Smooth muscle cell (in vitro differentiated cells): ENCODE data around the gene FASTKD3. TPM values are rescaled to one million over a fixed set of nuclear protein-coding genes. Genes with fewer than 3 reads are reported as not detected.

Experiments used
- DNase-seq: peaks from one replicate; lab custom pipeline; 2025; ENCODE audit not compliant: unreplicated experiment; lab: John Stamatoyannopoulos, UW
- H2AFZ ChIP-seq: fragments of 200-600 bp; sonication (generic); 2 replicates; pipeline ENCODE4 v1.6.0; 2016; ENCODE audit warnings: antibody characterized with exemption, low read depth, mild to moderate bottlenecking
- H3F3A ChIP-seq: fragments of 200-600 bp; sonication (generic); 2 replicates; pipeline ENCODE4 v1.6.0; 2017; ENCODE audit warnings: antibody characterized with exemption, low read depth
- H3K27ac ChIP-seq: fragments of 200-600 bp; sonication (generic); 2 replicates; pipeline ENCODE4 v1.5.1; 2016; ENCODE audit warnings: low read depth, mild to moderate bottlenecking
- H3K27me3 ChIP-seq: fragments of 200-600 bp; sonication (generic); 2 replicates; pipeline ENCODE4 v1.6.1; 2016; ENCODE audit warnings: low read depth, mild to moderate bottlenecking
- H3K36me3 ChIP-seq: fragments of 200-600 bp; sonication (generic); 2 replicates; pipeline ENCODE4 v1.5.1; 2016; ENCODE audit warnings: low read depth
- H3K4me1 ChIP-seq: fragments of 200-600 bp; sonication (generic); 2 replicates; pipeline ENCODE4 v1.5.1; 2016; ENCODE audit warnings: low read depth
- H3K4me2 ChIP-seq: fragments of 200-600 bp; sonication (generic); 2 replicates; pipeline ENCODE4 v1.6.0; 2016; ENCODE audit warnings: mild to moderate bottlenecking
- H3K4me3 ChIP-seq: fragments of 200-600 bp; sonication (generic); 2 replicates; pipeline ENCODE4 v1.5.1; 2016; ENCODE audit warnings: mild to moderate bottlenecking
- H3K79me2 ChIP-seq: fragments of 200-600 bp; sonication (generic); 2 replicates; pipeline ENCODE4 v1.6.0; 2016; ENCODE audit warnings: low read depth, mild to moderate bottlenecking
- H3K9ac ChIP-seq: fragments of 200-600 bp; sonication (generic); 2 replicates; pipeline ENCODE4 v1.6.0; 2016; ENCODE audit warnings: low read depth
- H3K9me3 ChIP-seq: fragments of 200-600 bp; sonication (generic); replicated peaks from 2 replicates; pipeline ENCODE4 v1.5.1; 2016; ENCODE audit warnings: low read depth
- H4K20me1 ChIP-seq: fragments of 200-600 bp; sonication (generic); 2 replicates; pipeline ENCODE4 v1.6.0; 2016; ENCODE audit warnings: low read depth
- CTCF ChIP-seq: fragments of 200-600 bp; sonication (generic); IDR thresholded peaks from 2 replicates; pipeline ENCODE4 v1.5.1; 2017; ENCODE audit warnings: borderline replicate concordance, mild to moderate bottlenecking, antibody characterized with exemption; ENCODE audit not compliant: insufficient read depth, poor library complexity, severe bottlenecking
- WGBS: methylation state at CpG from one replicate; pipeline ENCODE4 v1.1.7; 2016; ENCODE audit warnings: low lambda C conversion rate; 5-methylcytosine and 5-hydroxymethylcytosine counted together
- polyA plus RNA-seq: library from polyadenylated mRNA; unstranded; fragments of >200 nt; fragmentation: Nextera tagmentation; extraction: Ambion mirVana; gene quantifications from 2 replicates; pipeline ENCODE4 v1.2.1, GENCODE V29; 2016
- total RNA-seq: library from RNA; depleted of rRNA; stranded (reverse); fragments of >200 nt; gene quantifications from 2 replicates; pipeline ENCODE4 v1.2.3, GENCODE V29; 2014

Gene FASTKD3
- total and polyA plus RNA-seq, 2 experiments from 2014 or later: 12.6 to 16.5 TPM

GRCh38 chr5:7822449-7822848 is 46.4 kb downstream of the FASTKD3 start:
- Histone ChIP-seq H3K4me3 (no peak overlapping the region), H3K9ac (no peak overlapping the region), H3K4me1 (no peaks in the 10 kb centered on the region), H3K36me3 (no peaks in the 10 kb centered on the region), H3K4me2 (no peak overlapping the region), H3F3A (no peaks in the 10 kb centered on the region), H2AFZ (no peak overlapping the region), H3K79me2 (no peaks in the 10 kb centered on the region), H3K27ac (no peak overlapping the region), H3K27me3 (no peaks in the 10 kb centered on the region), H3K9me3 (no peaks in the 10 kb centered on the region), H4K20me1 (no peaks in the 10 kb centered on the region)
- TF ChIP-seq CTCF: no peak
- DNase-seq: no peak
- 82% methylated on average over 3 of the region's 3 CpGs for WGBS

GRCh38 chr5:7816535-7816901 is 52.3 kb downstream of the FASTKD3 start:
- H3K4me3 ChIP-seq: no peak overlapping the region
- H3K79me2 ChIP-seq: no peaks in the 10 kb centered on the region
- no peaks in the 10 kb centered on the region for H3F3A ChIP-seq
- no peaks in the 10 kb centered on the region for H3K27me3 ChIP-seq
- H3K4me1 ChIP-seq: peaks cover 4% of the 10 kb centered on the region
- H4K20me1 ChIP-seq: no peaks in the 10 kb centered on the region
- no peak for TF ChIP-seq CTCF
- no peak overlapping the region for H3K27ac ChIP-seq
- H3K9me3 ChIP-seq: no peaks in the 10 kb centered on the region
- no peak overlapping the region for H3K4me2 ChIP-seq
- WGBS: 53% methylated on average over 9 of the region's 9 CpGs
- H3K36me3 ChIP-seq: no peaks in the 10 kb centered on the region
- no peak overlapping the region for H3K9ac ChIP-seq
- no peak for DNase-seq
- peak overlapping the region; percentile 41 for H2AFZ ChIP-seq

GRCh38 chr5:7815892-7816534 is 52.8 kb downstream of the FASTKD3 start:
- Histone ChIP-seq H3K79me2 (no peaks in the 10 kb centered on the region), H2AFZ (peak overlapping the region; percentile 41), H3K4me3 (no peak overlapping the region), H3K27me3 (no peaks in the 10 kb centered on the region), H3K4me2 (peak overlapping the region; percentile 77), H3K9ac (no peak overlapping the region), H3K4me1 (peaks cover 4% of the 10 kb centered on the region), H3K27ac (no peak overlapping the region), H4K20me1 (no peaks in the 10 kb centered on the region), H3K36me3 (no peaks in the 10 kb centered on the region), H3F3A (no peaks in the 10 kb centered on the region), H3K9me3 (no peaks in the 10 kb centered on the region)
- peak; percentile 59 for DNase-seq
- peak; percentile 82 for TF ChIP-seq CTCF
- WGBS: 14% methylated on average over 12 of the region's 12 CpGs

GRCh38 chr5:7814816-7815215 is 54.0 kb downstream of the FASTKD3 start:
- no peaks in the 10 kb centered on the region for H3K36me3 ChIP-seq
- no peak overlapping the region for H3K4me3 ChIP-seq
- 95% methylated on average over 10 of the region's 10 CpGs for WGBS
- H3K79me2 ChIP-seq: no peaks in the 10 kb centered on the region
- no peaks in the 10 kb centered on the region for H3F3A ChIP-seq
- H3K4me1 ChIP-seq: peaks cover 4% of the 10 kb centered on the region
- H3K9ac ChIP-seq: no peak overlapping the region
- H3K9me3 ChIP-seq: no peaks in the 10 kb centered on the region
- no peak overlapping the region for H2AFZ ChIP-seq
- H4K20me1 ChIP-seq: no peaks in the 10 kb centered on the region
- no peak for TF ChIP-seq CTCF
- DNase-seq: no peak
- no peaks in the 10 kb centered on the region for H3K27me3 ChIP-seq
- no peak overlapping the region for H3K27ac ChIP-seq
- H3K4me2 ChIP-seq: no peak overlapping the region
